Measurements from ENCODE around the gene ME3.

Gene ME3

GRCh38 chr11:86591631-86592030, 80.8 kb downstream of the ME3 start:
- TF ChIP-seq TAF1 (IDR thresholded peaks at IDR 0.05; ENCODE audit: borderline replicate concordance, insufficient read depth, low read length) = no peak
- TF ChIP-seq REST (IDR thresholded peaks at IDR 0.05; ENCODE audit: insufficient read depth in 1 of 2, low read depth in 2 of 2, low read length in 2 of 2) = no peak
- no peak for TF ChIP-seq POLR2AphosphoS5 (IDR thresholded peaks at IDR 0.05; ENCODE audit: low read depth, low read length)
- TF ChIP-seq SIN3A (IDR thresholded peaks at IDR 0.05; ENCODE audit: borderline replicate concordance, insufficient read depth, low read length) = no peak
- TF ChIP-seq FOXP2 (optimal IDR thresholded peaks at IDR 0.05; ENCODE audit: borderline replicate concordance, extremely low read depth, extremely low read length, insufficient read depth) = no peak

GRCh38 chr11:86589856-86590589, 82.4 kb downstream of the ME3 start:
- TF ChIP-seq TAF1 (IDR thresholded peaks at IDR 0.05; ENCODE audit: borderline replicate concordance, insufficient read depth, low read length) (no peak), REST (IDR thresholded peaks at IDR 0.05; ENCODE audit: insufficient read depth in 1 of 2, low read depth in 2 of 2, low read length in 2 of 2) (no peak)

- no peak for TF ChIP-seq FOXP2 (optimal IDR thresholded peaks at IDR 0.05; ENCODE audit: borderline replicate concordance, extremely low read depth, extremely low read length, insufficient read depth)
- no peak for TF ChIP-seq POLR2AphosphoS5 (IDR thresholded peaks at IDR 0.05; ENCODE audit: low read depth, low read length)
- no peak for TF ChIP-seq TAF1 (IDR thresholded peaks at IDR 0.05; ENCODE audit: borderline replicate concordance, insufficient read depth, low read length)
- TF ChIP-seq REST (IDR thresholded peaks at IDR 0.05; ENCODE audit: insufficient read depth in 1 of 2, low read depth in 2 of 2, low read length in 2 of 2) = no peak
Measured at GRCh38 chr11:86589204-86589603, 83.2 kb downstream of the ME3 start.

GRCh38 chr11:86588566-86589090, 83.8 kb downstream of the ME3 start:
- TF ChIP-seq TAF1 (IDR thresholded peaks at IDR 0.05; ENCODE audit: borderline replicate concordance, insufficient read depth, low read length) (no peak), REST (IDR thresholded peaks at IDR 0.05; ENCODE audit: insufficient read depth in 1 of 2, low read depth in 2 of 2, low read length in 2 of 2) (no peak), SIN3A (IDR thresholded peaks at IDR 0.05; ENCODE audit: borderline replicate concordance, insufficient read depth, low read length) (no peak), FOXP2 (optimal IDR thresholded peaks at IDR 0.05; ENCODE audit: borderline replicate concordance, extremely low read depth, extremely low read length, insufficient read depth) (no peak), POLR2AphosphoS5 (IDR thresholded peaks at IDR 0.05; ENCODE audit: low read depth, low read length) (no peak)

Data from PFSK-1 (cell line).